Mesenchymal stem cell (in vitro differentiated cells and primary cell): ENCODE results near the gene ZNF593OS.

ENCODE experiments used
- DNase-seq: peaks from one replicate; pipeline ENCODE4 v3.0.0-alpha.2; 2013
- H2AFZ ChIP-seq: one replicate; pipeline ENCODE4 v1.6.1; 2013; ENCODE audit warnings: low read depth, mild to moderate bottlenecking, control low read depth, inconsistent platforms, low read length, moderate library complexity
- H2AK5ac ChIP-seq: 2 replicates; pipeline ENCODE4 v1.6.1; 2013; ENCODE audit warnings: low read length, moderate library complexity, mild to moderate bottlenecking, inconsistent platforms; ENCODE audit not compliant: severe bottlenecking
- H2BK120ac ChIP-seq: one replicate; pipeline ENCODE4 v1.6.1; 2013; ENCODE audit warnings: low read depth, mild to moderate bottlenecking, inconsistent platforms, low read length, moderate library complexity
- H2BK12ac ChIP-seq, 2 experiments: one replicate each; pipeline ENCODE4 v1.6.1; 2013; ENCODE audit warnings: inconsistent platforms in 2 of 2, low read length in 2 of 2, mild to moderate bottlenecking in 2 of 2, moderate library complexity in 2 of 2, control low read depth in 1 of 2
- H2BK15ac ChIP-seq: one replicate; pipeline ENCODE4 v1.6.1; 2013; ENCODE audit warnings: mild to moderate bottlenecking, low read depth, inconsistent platforms; ENCODE audit not compliant: poor library complexity, severe bottlenecking
- H2BK5ac ChIP-seq: 2 replicates; pipeline ENCODE4 v1.6.1; 2013; ENCODE audit warnings: low read depth, mild to moderate bottlenecking, low read length, control low read depth, inconsistent platforms; ENCODE audit not compliant: poor library complexity, severe bottlenecking
- H3K14ac ChIP-seq, 2 experiments: one replicate each; pipeline ENCODE4 v1.6.1; 2013; ENCODE audit warnings: inconsistent platforms in 2 of 2, low read length in 2 of 2, control low read depth in 1 of 2, mild to moderate bottlenecking in 1 of 2, moderate library complexity in 1 of 2
- H3K18ac ChIP-seq, 2 experiments: one replicate each; pipeline ENCODE4 v1.6.1; 2013; ENCODE audit warnings: inconsistent platforms in 2 of 2, low read length in 2 of 2, control low read depth in 1 of 2, low read depth in 1 of 2, mild to moderate bottlenecking in 1 of 2
- H3K23ac ChIP-seq, 2 experiments: one replicate each; pipeline ENCODE4 v1.6.1; 2013; ENCODE audit warnings: inconsistent platforms in 2 of 2, low read length in 2 of 2, mild to moderate bottlenecking in 2 of 2, moderate library complexity in 2 of 2, control low read depth in 1 of 2
- H3K27ac ChIP-seq: 2 replicates; pipeline ENCODE4 v1.5.1; 2013; ENCODE audit warnings: mild to moderate bottlenecking, moderate library complexity, low read length, control low read depth, inconsistent platforms; ENCODE audit not compliant: poor library complexity, severe bottlenecking
- H3K27me3 ChIP-seq, 2 experiments: 2 replicates each; pipeline versions ENCODE4 v1.6.1 to v1.7.0; 2013; ENCODE audit warnings: low read length in 2 of 2, mild to moderate bottlenecking in 2 of 2, moderate library complexity in 2 of 2, control low read depth in 1 of 2, inconsistent platforms in 1 of 2; ENCODE audit not compliant: control insufficient read depth in 1 of 2, insufficient read depth in 1 of 2
- H3K36me3 ChIP-seq, 2 experiments: 2 replicates each; pipeline versions ENCODE4 v1.6.1 to v1.7.0; 2013; ENCODE audit warnings: low read length in 2 of 2, control low read depth in 1 of 2, inconsistent platforms in 1 of 2, low read depth in 1 of 2, mild to moderate bottlenecking in 1 of 2; ENCODE audit not compliant: insufficient read depth in 2 of 2, control insufficient read depth in 1 of 2
- H3K4ac ChIP-seq, 2 experiments: one replicate each; pipeline ENCODE4 v1.6.1; 2013; ENCODE audit warnings: inconsistent platforms in 2 of 2, low read length in 2 of 2, mild to moderate bottlenecking in 2 of 2, moderate library complexity in 2 of 2, control low read depth in 1 of 2, low read depth in 1 of 2
- H3K4me1 ChIP-seq: 2 replicates; pipeline ENCODE4 v1.6.1; 2013; ENCODE audit warnings: low read depth, low read length, control low read depth; ENCODE audit not compliant: control insufficient read depth, insufficient read depth
- H3K4me2 ChIP-seq: 2 replicates; pipeline ENCODE4 v1.6.1; 2013; ENCODE audit warnings: low read length, mild to moderate bottlenecking, inconsistent platforms; ENCODE audit not compliant: poor library complexity, severe bottlenecking
- H3K4me3 ChIP-seq, 2 experiments: 2 replicates each; pipeline versions ENCODE4 v1.5.1 to v1.7.0; 2013; ENCODE audit warnings: low read length in 2 of 2, mild to moderate bottlenecking in 2 of 2, control low read depth in 1 of 2, low read depth in 1 of 2; ENCODE audit not compliant: insufficient read depth in 1 of 2
- H3K79me1 ChIP-seq: replicated peaks from 2 replicates; pipeline ENCODE4 v1.6.1; 2013; ENCODE audit warnings: mild to moderate bottlenecking, control low read depth, low read length, inconsistent platforms; ENCODE audit not compliant: poor library complexity, severe bottlenecking
- H3K9ac ChIP-seq: 2 replicates; pipeline ENCODE4 v1.7.0; 2013; ENCODE audit warnings: mild to moderate bottlenecking, low read length, moderate library complexity
- H3K9me3 ChIP-seq: 2 replicates; pipeline ENCODE4 v1.7.0; 2013; ENCODE audit warnings: mild to moderate bottlenecking, low read length; ENCODE audit not compliant: control insufficient read depth
- H4K8ac ChIP-seq: one replicate; pipeline ENCODE4 v1.6.1; 2013; ENCODE audit warnings: inconsistent platforms, mild to moderate bottlenecking, low read length, moderate library complexity
- H4K91ac ChIP-seq: one replicate; pipeline ENCODE4 v1.6.1; 2013; ENCODE audit warnings: mild to moderate bottlenecking, low read length, inconsistent platforms
- WGBS: methylation state at CpG from one replicate; pipeline ENCODE4 v1.1.7; 2013; ENCODE audit warnings: mixed read lengths; 5-methylcytosine and 5-hydroxymethylcytosine counted together

The ZNF593OS gene

DNA sequence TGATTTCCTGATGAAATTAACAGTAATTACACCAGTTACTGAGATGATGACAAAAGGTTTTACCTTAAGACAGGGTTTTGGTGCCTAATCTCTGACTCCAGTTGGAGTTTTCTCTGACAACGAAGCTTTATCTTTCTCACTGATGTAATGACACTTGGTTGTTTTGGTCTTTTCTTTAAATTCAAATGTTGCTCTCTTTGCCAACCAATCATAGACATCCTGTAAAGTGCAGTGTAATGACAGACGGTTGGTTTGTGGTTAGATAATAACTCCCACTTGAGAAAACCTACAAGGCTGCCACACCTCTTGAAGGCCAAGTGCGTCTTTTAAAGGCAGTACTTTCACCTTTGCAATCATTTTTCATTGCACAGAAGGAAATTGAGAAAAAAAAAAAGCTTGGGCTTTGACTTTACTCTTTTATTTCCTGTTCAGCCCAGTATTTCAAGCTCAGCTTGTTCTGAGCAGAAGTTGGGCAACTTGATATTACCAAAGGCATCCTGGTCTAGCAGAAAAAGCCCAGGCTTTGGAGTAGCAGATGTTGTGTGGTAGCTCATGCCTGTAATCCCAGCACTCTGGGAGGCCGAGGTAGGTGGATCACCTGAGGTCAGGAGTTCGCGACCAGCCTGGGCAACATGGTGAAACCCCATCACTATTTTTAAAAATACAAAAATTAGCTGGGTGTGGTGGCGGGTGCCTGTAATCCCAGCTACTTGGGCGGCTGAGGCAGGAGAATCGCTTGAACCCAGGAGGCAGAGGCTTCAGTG is 45.1 kb downstream of the ZNF593OS start:
- peak; percentile 44 for DNase-seq
- H3K4me3 ChIP-seq: no peak overlapping the region
- H3K79me1 ChIP-seq: peaks cover 3% of the 10 kb centered on the region
- no peak overlapping the region for H3K23ac ChIP-seq
- no peak overlapping the region for H3K9ac ChIP-seq
- no peak overlapping the region for H3K4me2 ChIP-seq
- WGBS: 92% methylated on average over 7 of the region's 9 CpGs
- H2BK12ac ChIP-seq: no peak overlapping the region
- H3K27me3 ChIP-seq: peaks cover 0 to 12% of the 10 kb centered on the region in 2 experiments
- no peak overlapping the region for H3K14ac ChIP-seq
- no peak overlapping the region for H2AFZ ChIP-seq
- H2BK5ac ChIP-seq: no peak overlapping the region
- H3K36me3 ChIP-seq: no peaks in the 10 kb centered on the region
- no peak overlapping the region for H3K27ac ChIP-seq
- H2BK15ac ChIP-seq: no peak overlapping the region
- no peak overlapping the region for H3K4ac ChIP-seq
- no peak overlapping the region for H3K18ac ChIP-seq
- no peaks in the 10 kb centered on the region for H3K4me1 ChIP-seq
- no peaks in the 10 kb centered on the region for H3K9me3 ChIP-seq
- H4K8ac ChIP-seq: no peak overlapping the region
- no peak overlapping the region for H4K91ac ChIP-seq
- H2BK120ac ChIP-seq: no peak overlapping the region
- no peak overlapping the region for H2AK5ac ChIP-seq

- Histone ChIP-seq H3K4ac (no peak overlapping the region), H2AK5ac (no peak overlapping the region), H3K27me3 (peaks cover 0 to 10% of the 10 kb centered on the region in 2 experiments), H3K4me2 (no peak overlapping the region), H3K4me1 (no peaks in the 10 kb centered on the region), H3K27ac (no peak overlapping the region), H2AFZ (no peak overlapping the region), H3K23ac (no peak overlapping the region), H2BK120ac (no peak overlapping the region), H3K18ac (no peak overlapping the region), H3K14ac (no peak overlapping the region), H3K4me3 (no peak overlapping the region), H3K79me1 (peaks cover 3% of the 10 kb centered on the region), H3K9me3 (no peaks in the 10 kb centered on the region), H4K91ac (no peak overlapping the region), H4K8ac (no peak overlapping the region), H3K9ac (no peak overlapping the region), H3K36me3 (no peaks in the 10 kb centered on the region), H2BK5ac (no peak overlapping the region), H2BK15ac (no peak overlapping the region), H2BK12ac (no peak overlapping the region)
- no CpG with 5 or more reads among the region's 1 CpG for WGBS
- no peak for DNase-seq
These were observed 45.7 kb downstream of the ZNF593OS start for GRCh38 chr1:26125946-26126320.

DNA sequence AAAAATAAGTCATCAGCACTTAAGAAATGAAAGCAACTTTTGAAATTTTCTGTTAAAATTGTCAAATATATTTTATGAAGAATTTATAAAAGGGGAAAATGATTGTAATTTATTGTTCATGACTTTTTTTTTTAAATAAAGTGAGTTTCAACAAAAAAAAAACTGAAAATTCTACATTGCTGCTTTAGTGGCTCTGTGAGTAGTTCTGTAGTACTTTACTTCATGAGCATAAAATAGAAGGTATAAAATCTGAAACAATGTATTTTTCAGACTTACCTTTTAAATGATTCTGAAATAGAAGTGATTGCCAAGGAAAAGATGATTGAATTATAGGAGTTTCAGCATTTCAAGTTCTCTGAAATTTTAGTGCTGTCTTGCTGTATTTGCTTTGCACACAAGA is 46.2 kb downstream of the ZNF593OS start:
- H3K36me3 ChIP-seq: peaks cover 0 to under 1% of the 10 kb centered on the region in 2 experiments
- no peak overlapping the region for H3K4ac ChIP-seq
- H3K14ac ChIP-seq: no peak overlapping the region
- no peak overlapping the region for H3K27ac ChIP-seq
- no peak overlapping the region for H2BK5ac ChIP-seq
- no peak overlapping the region for H2BK15ac ChIP-seq
- H3K4me3 ChIP-seq: no peak overlapping the region
- H3K9ac ChIP-seq: no peak overlapping the region
- peaks cover 3% of the 10 kb centered on the region for H3K79me1 ChIP-seq
- no peak overlapping the region for H4K8ac ChIP-seq
- no peak overlapping the region for H2AK5ac ChIP-seq
- no peak overlapping the region for H2AFZ ChIP-seq
- DNase-seq: no peak
- H3K27me3 ChIP-seq: peaks cover 0 to 5% of the 10 kb centered on the region in 2 experiments
- no peaks in the 10 kb centered on the region for H3K9me3 ChIP-seq
- no peak overlapping the region for H3K23ac ChIP-seq
- H3K4me2 ChIP-seq: no peak overlapping the region
- H2BK12ac ChIP-seq: no peak overlapping the region
- no peak overlapping the region for H2BK120ac ChIP-seq
- no peak overlapping the region for H3K18ac ChIP-seq
- no peak overlapping the region for H4K91ac ChIP-seq
- no peaks in the 10 kb centered on the region for H3K4me1 ChIP-seq

DNA sequence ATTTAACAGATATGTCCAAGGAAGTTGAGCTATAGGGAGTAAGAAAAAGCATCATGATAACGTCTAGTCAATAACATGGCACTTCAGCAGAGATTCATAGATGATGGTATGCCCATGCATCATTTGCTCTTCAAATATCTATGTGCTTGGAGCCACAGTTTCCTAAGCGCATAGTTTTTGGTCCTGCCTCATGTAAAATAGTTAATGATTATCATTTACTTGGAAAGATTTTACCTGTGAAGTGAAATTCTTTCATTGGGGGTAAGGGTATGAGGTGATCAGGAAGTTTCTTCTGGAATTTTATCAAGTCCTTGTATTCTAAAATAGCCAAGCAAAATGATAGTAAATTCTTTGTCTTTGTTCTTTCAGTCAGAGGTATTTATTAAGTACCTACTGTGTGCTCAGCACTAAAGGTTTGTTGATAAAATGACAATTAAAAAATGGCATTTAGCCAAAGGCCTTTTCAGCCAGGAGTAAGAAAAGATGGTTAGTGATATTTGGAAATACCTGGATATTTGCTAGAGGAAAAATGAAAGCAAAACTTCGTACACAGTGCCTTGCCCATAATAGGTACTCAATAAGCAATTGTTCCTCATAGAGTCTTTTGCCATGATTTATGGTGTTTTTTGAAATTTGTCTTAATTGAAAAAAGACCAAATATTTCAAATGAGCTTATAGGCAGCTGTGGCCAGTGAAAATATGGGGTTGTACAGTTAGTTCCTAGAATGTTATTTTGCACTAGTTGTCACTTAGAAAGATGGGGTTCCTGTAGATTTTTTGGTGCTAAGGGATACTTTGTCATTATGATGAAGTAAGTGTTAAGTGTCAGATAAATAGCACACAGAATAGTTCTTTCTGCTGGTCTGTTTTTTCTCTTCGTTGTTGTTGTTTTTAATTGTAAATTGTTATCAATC is 47.0 kb downstream of the ZNF593OS start:
- no peak overlapping the region for H3K27ac ChIP-seq
- H3K4me2 ChIP-seq: no peak overlapping the region
- no peak overlapping the region for H4K91ac ChIP-seq
- H3K14ac ChIP-seq: no peak overlapping the region
- H3K9me3 ChIP-seq: no peaks in the 10 kb centered on the region
- H2BK12ac ChIP-seq: no peak overlapping the region
- no peaks in the 10 kb centered on the region for H3K4me1 ChIP-seq
- no peak overlapping the region for H4K8ac ChIP-seq
- H2BK120ac ChIP-seq: no peak overlapping the region
- no peak overlapping the region for H3K4me3 ChIP-seq
- H3K4ac ChIP-seq: no peak overlapping the region
- H3K9ac ChIP-seq: no peak overlapping the region
- H3K27me3 ChIP-seq: peaks cover 0 to 5% of the 10 kb centered on the region in 2 experiments
- peaks cover 3% of the 10 kb centered on the region for H3K79me1 ChIP-seq
- H2BK15ac ChIP-seq: no peak overlapping the region
- H2AK5ac ChIP-seq: no peak overlapping the region
- H3K23ac ChIP-seq: no peak overlapping the region
- 96% methylated on average over 3 of the region's 4 CpGs for WGBS
- no peak for DNase-seq
- no peak overlapping the region for H3K18ac ChIP-seq
- peaks cover 0 to 6% of the 10 kb centered on the region in 2 experiments for H3K36me3 ChIP-seq
- no peak overlapping the region for H2AFZ ChIP-seq
- no peak overlapping the region for H2BK5ac ChIP-seq
